ENCODE measurements around the gene TIAM2. TPM values are rescaled to one million over a fixed set of nuclear protein-coding genes. Genes with fewer than 3 reads are reported as not detected.

Gene TIAM2
- total and polyA plus RNA-seq, 10 of the 15 experiments (the other 5 are each of a cell fraction or from before 2014, with no cell fraction given): 1.1 to 10.5 (median 2.3) TPM

DNA sequence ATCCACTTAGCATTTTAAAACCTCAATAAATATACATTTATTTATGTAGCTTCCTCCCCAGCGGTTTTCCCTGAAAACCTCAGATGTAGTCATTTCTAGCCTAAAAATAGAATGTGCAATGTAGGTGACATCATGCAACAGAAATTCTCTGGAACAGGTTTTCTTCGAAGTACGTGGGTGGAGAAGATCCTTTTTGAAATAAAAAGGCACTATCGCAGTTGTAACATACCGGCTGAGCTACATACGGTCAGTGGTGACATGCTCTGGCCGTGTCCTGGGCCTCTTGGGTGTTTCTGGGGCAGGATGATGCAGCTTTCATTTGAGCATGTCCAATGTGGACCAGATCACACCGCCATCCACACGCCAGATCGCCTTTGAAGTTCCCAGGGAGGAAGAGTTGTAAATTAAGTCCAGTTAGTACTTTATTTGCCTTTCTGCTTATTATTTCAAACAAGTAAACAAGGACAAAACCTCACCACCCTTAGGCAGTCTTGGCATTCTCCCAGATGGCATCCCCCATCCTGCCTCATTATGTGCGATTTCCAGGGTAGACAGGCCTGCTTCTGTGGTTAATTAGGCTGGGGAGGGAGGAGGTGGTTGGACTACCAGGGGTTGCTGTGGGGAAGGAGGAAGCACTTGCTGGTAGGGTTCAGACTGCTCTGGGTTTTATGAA lies 159.2 kb downstream of the TIAM2 start (continued):
- TF ChIP-seq CHD1 (IDR thresholded peaks at IDR 0.05; ENCODE audit: low read depth, low read length) (no peak), LARP7 (IDR thresholded peaks at IDR 0.05) (no peak), HDGF (IDR thresholded peaks at IDR 0.05) (no peak), YBX1 (IDR thresholded peaks at IDR 0.05) (no peak), EP300 (IDR thresholded peaks at IDR 0.05; ENCODE audit: borderline replicate concordance in 1 of 2, control insufficient read depth in 1 of 2, low read depth in 2 of 2, low read length in 2 of 2) (no peak), SMARCA5 (IDR thresholded peaks at IDR 0.05) (no peak), RCOR1 (conservative IDR thresholded peaks at IDR 0.05; ENCODE audit: low read depth, low read length) (no peak), KDM1A (IDR thresholded peaks at IDR 0.05; ENCODE audit: borderline replicate concordance) (no peak), RAD51 (IDR thresholded peaks at IDR 0.05) (no peak), SMAD1 (IDR thresholded peaks at IDR 0.05; ENCODE audit: low read depth, partially characterized antibody) (no peak), FOXM1 (IDR thresholded peaks at IDR 0.05; ENCODE audit: low read depth, low read length) (peak; percentile 58; the same call in 1 of the 2 replicates), ESRRA (IDR thresholded peaks at IDR 0.05; ENCODE audit: low read length) (no peak), CBX3 (IDR thresholded peaks at IDR 0.05; ENCODE audit: borderline replicate concordance, low read depth) (no peak), WRNIP1 (IDR thresholded peaks at IDR 0.05; ENCODE audit: borderline replicate concordance, low read depth, low read length) (no peak), PBX3 (IDR thresholded peaks at IDR 0.05; ENCODE audit: insufficient replicate concordance, low read depth, low read length) (no peak), BACH1 (IDR thresholded peaks at IDR 0.05; ENCODE audit: borderline replicate concordance) (no peak), ZBED1 (IDR thresholded peaks at IDR 0.05; ENCODE audit: borderline replicate concordance) (0 out of 2 replicates have a peak, but pooled peaks have one; percentile 29)

Data from GM12878 (cell line).